K562 (cell line): Measurements from ENCODE around the gene C2orf81. TPM values are rescaled to one million over a fixed set of nuclear protein-coding genes. Genes with fewer than 3 reads are reported as not detected.

Source experiments
- CREB1 ChIP-seq, 2 experiments: sonication (generic) in 1 of 2; formaldehyde crosslinking in 1 of 2; IDR thresholded peaks; 2 replicates each; pipeline versions ENCODE4 v1.6.1 to v1.8.0; 2012 to 2022; ENCODE audit warnings: inconsistent platforms in 1 of 2, mild to moderate bottlenecking in 1 of 2, missing genetic modification reagents in 1 of 2, moderate library complexity in 1 of 2
- GTF3C2 ChIP-seq: IDR thresholded peaks from 3 replicates; pipeline ENCODE4 v1.6.1; 2011; ENCODE audit warnings: borderline replicate concordance, mild to moderate bottlenecking, moderate library complexity; ENCODE audit not compliant: insufficient read length; ENCODE audit errors: extremely low read depth
- HINFP ChIP-seq: fragments of 450-650 bp; conservative IDR thresholded peaks from 2 replicates; pipeline ENCODE4 v1.6.1; 2016; ENCODE audit warnings: missing genetic modification characterization, low read depth, mild to moderate bottlenecking, control low read depth, missing compliant biosample characterization
- MTA3 ChIP-seq: fragments of 450-650 bp; formaldehyde crosslinking; IDR thresholded peaks from 2 replicates; pipeline ENCODE4 v1.6.1; 2017; ENCODE audit warnings: mild to moderate bottlenecking, borderline replicate concordance
- NEUROD1 ChIP-seq: fragments of 150-350 bp; IDR thresholded peaks from 2 replicates; pipeline ENCODE4 v1.6.1; 2014; ENCODE audit warnings: borderline replicate concordance, low read length, low read depth; ENCODE audit not compliant: partially characterized antibody
- SIN3B ChIP-seq: fragments of 450-650 bp; IDR thresholded peaks from 2 replicates; pipeline ENCODE4 v1.6.1; 2017; ENCODE audit warnings: low read depth, mild to moderate bottlenecking, moderate library complexity
- YY1 ChIP-seq, 3 experiments: IDR thresholded peaks; 2 replicates each; pipeline ENCODE4 v1.6.1; 2011; ENCODE audit warnings: low read length in 2 of 3, mild to moderate bottlenecking in 2 of 3, moderate library complexity in 2 of 3, borderline replicate concordance in 1 of 3, control low read depth in 1 of 3, low read depth in 1 of 3; ENCODE audit not compliant: insufficient read depth in 3 of 3, insufficient replicate concordance in 2 of 3, control insufficient read depth in 1 of 3, insufficient read length in 1 of 3; ENCODE audit errors: extremely low read depth in 1 of 3
- ZNF589 ChIP-seq: fragments of 200-800 bp; sonication (Bioruptor generic); IDR thresholded peaks from 2 replicates; pipeline ENCODE4 v1.6.1; 2016; ENCODE audit warnings: low read depth, missing genetic modification characterization, missing compliant biosample characterization
- ZNF766 ChIP-seq: fragments of 200-800 bp; sonication (Bioruptor generic); conservative IDR thresholded peaks from 2 replicates; pipeline ENCODE4 v1.6.1; 2016; ENCODE audit warnings: missing genetic modification characterization, missing compliant biosample characterization
- polyA plus RNA-seq, 8 experiments: library from polyadenylated mRNA; depleted of rRNA in 4 of 8; stranded (reverse) in 5 of 8; unstranded in 3 of 8; fragments of >200 nt; fragmentation: Nextera tagmentation in 2 of 8; fragmentation: Illumina TruSeq in 1 of 8; extraction: Ambion mirVana in 2 of 8; extraction: Trizol in 1 of 8; gene quantifications; 2 replicates each; pipeline versions ENCODE4 v1.2.1 to v1.2.3, GENCODE V29; 2011 to 2014; ENCODE audit warnings: inconsistent platforms in 1 of 8, missing spikeins in 1 of 8
- total RNA-seq, 7 experiments: library from RNA; depleted of rRNA in 6 of 7; stranded (reverse); fragments of >200 nt in 6 of 7; fragmentation: Illumina TruSeq in 2 of 7; extraction: Trizol in 2 of 7; gene quantifications; 2 replicates each; pipeline versions ENCODE4 v1.2.1 to v1.2.3, GENCODE V29; 2011 to 2021; ENCODE audit warnings: low replicate concordance in 1 of 7
- TF ChIP-seq, protein P1 (sequence below): fragments of 200-800 bp; sonication (Bioruptor generic); IDR thresholded peaks from 2 replicates; pipeline ENCODE4 v1.6.1; 2017; ENCODE audit warnings: missing genetic modification characterization, missing compliant biosample characterization

The C2orf81 gene
- total and polyA plus RNA-seq, 9 of the 15 experiments (the other 6 are each of a cell fraction or from before 2014, with no cell fraction given) = 0.06 TPM; not detected in 8

DNA sequence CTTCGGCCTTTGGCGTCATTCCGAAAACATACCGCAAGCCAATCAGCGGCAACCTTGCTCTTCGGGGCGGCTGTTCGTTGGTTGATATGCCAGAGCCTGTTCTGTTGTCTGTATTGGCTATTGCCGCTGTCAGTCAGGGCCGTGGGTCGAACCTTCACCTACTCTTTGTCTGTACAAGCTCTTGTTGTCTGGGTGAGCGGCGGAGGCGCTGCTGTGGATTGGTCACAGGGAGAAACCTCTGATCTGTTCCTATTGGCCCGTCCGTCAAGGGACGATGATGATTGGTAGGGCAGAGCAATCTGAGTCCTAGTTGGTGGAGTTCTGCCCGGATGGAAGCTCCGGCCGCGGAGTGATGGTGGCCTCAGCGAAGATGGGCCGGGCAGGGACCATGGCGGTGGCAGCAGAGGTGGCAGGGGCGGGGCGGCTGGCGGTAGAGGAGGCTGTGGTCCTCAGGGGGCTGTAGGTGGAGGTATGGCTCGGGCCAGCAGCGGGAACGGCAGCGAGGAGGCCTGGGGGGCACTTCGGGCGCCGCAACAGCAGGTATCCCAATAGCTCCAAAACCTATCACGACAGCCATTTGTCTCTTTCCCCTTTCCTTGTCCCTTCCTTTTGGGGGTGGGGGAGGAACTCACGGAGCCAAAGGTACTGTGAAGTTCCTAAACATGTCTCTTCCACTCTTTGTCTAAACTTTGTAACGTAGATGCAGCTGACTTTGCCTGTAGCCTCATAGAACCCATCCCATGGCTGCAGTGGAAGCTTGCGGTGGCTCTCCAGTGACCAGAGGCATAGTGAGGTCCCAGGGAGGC, 36.9 kb upstream of the C2orf81 start, which contains the start of gene WBP1 (continued):
- TF ChIP-seq GTF3C2 (no peak), HINFP (0 out of 2 replicates have a peak, but pooled peaks have one; percentile 17), YY1 (IDR thresholded peaks at IDR 0.05; ENCODE audit: borderline replicate concordance in 1 of 3, control insufficient read depth in 1 of 3, extremely low read depth in 1 of 3, insufficient read depth in 3 of 3, insufficient read length in 1 of 3, insufficient replicate concordance in 2 of 3, low read depth in 1 of 3, low read length in 2 of 3) (peak in 1 of 3 experiments; percentile 49), MTA3 (peak; percentile 45; the same call in 1 of the 2 replicates), CREB1 (IDR thresholded peaks at IDR 0.05) (peak; percentile 58; the same call in 1 of the 2 replicates), CREB1 (CRISPR knock-in tag; IDR thresholded peaks at IDR 0.05) (peak; percentile 71; the same call in 1 of the 2 replicates), ZNF766 (peak; percentile 87), ZNF589 (CRISPR knock-in tag) (peak; percentile 90), SIN3B (peak; percentile 86), NEUROD1 (peak; percentile 73)
- TF ChIP-seq, protein P1, sequence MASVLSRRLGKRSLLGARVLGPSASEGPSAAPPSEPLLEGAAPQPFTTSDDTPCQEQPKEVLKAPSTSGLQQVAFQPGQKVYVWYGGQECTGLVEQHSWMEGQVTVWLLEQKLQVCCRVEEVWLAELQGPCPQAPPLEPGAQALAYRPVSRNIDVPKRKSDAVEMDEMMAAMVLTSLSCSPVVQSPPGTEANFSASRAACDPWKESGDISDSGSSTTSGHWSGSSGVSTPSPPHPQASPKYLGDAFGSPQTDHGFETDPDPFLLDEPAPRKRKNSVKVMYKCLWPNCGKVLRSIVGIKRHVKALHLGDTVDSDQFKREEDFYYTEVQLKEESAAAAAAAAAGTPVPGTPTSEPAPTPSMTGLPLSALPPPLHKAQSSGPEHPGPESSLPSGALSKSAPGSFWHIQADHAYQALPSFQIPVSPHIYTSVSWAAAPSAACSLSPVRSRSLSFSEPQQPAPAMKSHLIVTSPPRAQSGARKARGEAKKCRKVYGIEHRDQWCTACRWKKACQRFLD (CRISPR knock-in tag) = peak; percentile 77; the same call in 1 of the 2 replicates
